ENCODE data around the gene DAZAP2.

Gene DAZAP2

GRCh38 chr12:51200806-51201205, 37.8 kb upstream of the DAZAP2 start:
- no peak overlapping the region for H2BK15ac ChIP-seq (ENCODE audit: low read length)
- no peak overlapping the region for H3K9ac ChIP-seq (ENCODE audit: low read depth, low read length, poor library complexity)
- no peak overlapping the region for H2AK5ac ChIP-seq (ENCODE audit: low read depth, low read length)
- H3K23ac ChIP-seq (ENCODE audit: low read depth, low read length, poor library complexity) = no peak overlapping the region
- H3K4me1 ChIP-seq (ENCODE audit: control insufficient read depth in 2 of 2, insufficient read depth in 1 of 2, low read depth in 1 of 2, low read length in 2 of 2) = peaks cover 0 to 3% of the 10 kb centered on the region in 2 donors
- no peak overlapping the region for H4K8ac ChIP-seq (ENCODE audit: low read depth, low read length)
- WGBS, 2 donors (ENCODE audit: extremely low coverage in 2 of 2, insufficient read length in 2 of 2, insufficient replicate concordance in 1 of 2) = no CpG with 5 or more reads among the region's 9 CpGs
- no peak overlapping the region for H3K27ac ChIP-seq (replicated peaks; ENCODE audit: low read length)
- no peak overlapping the region for H3K4me2 ChIP-seq (ENCODE audit: insufficient read depth, low read length, poor library complexity, severe bottlenecking)
- H4K91ac ChIP-seq (ENCODE audit: low read depth, low read length, poor library complexity) = no peak overlapping the region
- H2AFZ ChIP-seq (ENCODE audit: low read length) = no peak overlapping the region
- H3K4me3 ChIP-seq (ENCODE audit: low read length in 2 of 2) = no peak overlapping the region
- H3K27me3 ChIP-seq (ENCODE audit: control insufficient read depth in 3 of 3, insufficient read depth in 3 of 3, low read depth in 1 of 3, low read length in 3 of 3) = no peaks in the 10 kb centered on the region
- H2BK12ac ChIP-seq (ENCODE audit: low read length) = no peak overlapping the region
- DNase-seq (ENCODE audit: low spot score) = no peak
- no peak overlapping the region for H3K4ac ChIP-seq (ENCODE audit: low read length)
- peaks cover 0 to 2% of the 10 kb centered on the region in 2 donors for H3K9me3 ChIP-seq (replicated peaks in 1 of 2; ENCODE audit: control insufficient read depth in 2 of 2, insufficient read depth in 1 of 2, low read depth in 1 of 2, low read length in 2 of 2)
- H3K79me1 ChIP-seq (ENCODE audit: low read depth, low read length) = no peaks in the 10 kb centered on the region
- no peak overlapping the region for H2BK120ac ChIP-seq (ENCODE audit: low read depth, low read length)
- no peaks in the 10 kb centered on the region for H3K36me3 ChIP-seq (replicated peaks in 1 of 2; ENCODE audit: control insufficient read depth in 2 of 2, insufficient read depth in 2 of 2, low read length in 2 of 2)
- no peak overlapping the region for H3K18ac ChIP-seq (ENCODE audit: low read length)
- no peak overlapping the region for H3K14ac ChIP-seq (ENCODE audit: low read length)
- no peak overlapping the region for H2BK5ac ChIP-seq (ENCODE audit: low read length)

- H2AK5ac ChIP-seq (ENCODE audit: low read depth, low read length) = no peak overlapping the region
- H3K4me3 ChIP-seq (ENCODE audit: low read length in 2 of 2) = no peak overlapping the region
- WGBS, 2 donors (ENCODE audit: extremely low coverage in 2 of 2, insufficient read length in 2 of 2, insufficient replicate concordance in 1 of 2) = no CpG with 5 or more reads among the region's 5 CpGs
- no peak overlapping the region for H3K18ac ChIP-seq (ENCODE audit: low read length)
- no peak overlapping the region for H2AFZ ChIP-seq (ENCODE audit: low read length)
- no peaks in the 10 kb centered on the region for H3K79me1 ChIP-seq (ENCODE audit: low read depth, low read length)
- H3K4me2 ChIP-seq (ENCODE audit: insufficient read depth, low read length, poor library complexity, severe bottlenecking) = no peak overlapping the region
- no peak overlapping the region for H2BK15ac ChIP-seq (ENCODE audit: low read length)
- no peaks in the 10 kb centered on the region for H3K36me3 ChIP-seq (replicated peaks in 1 of 2; ENCODE audit: control insufficient read depth in 2 of 2, insufficient read depth in 2 of 2, low read length in 2 of 2)
- H4K8ac ChIP-seq (ENCODE audit: low read depth, low read length) = no peak overlapping the region
- H3K4me1 ChIP-seq (ENCODE audit: control insufficient read depth in 2 of 2, insufficient read depth in 1 of 2, low read depth in 1 of 2, low read length in 2 of 2) = peaks cover 0 to 3% of the 10 kb centered on the region in 2 donors
- H2BK12ac ChIP-seq (ENCODE audit: low read length) = no peak overlapping the region
- H3K9me3 ChIP-seq (replicated peaks in 1 of 2; ENCODE audit: control insufficient read depth in 2 of 2, insufficient read depth in 1 of 2, low read depth in 1 of 2, low read length in 2 of 2) = no peaks in the 10 kb centered on the region
- H2BK120ac ChIP-seq (ENCODE audit: low read depth, low read length) = no peak overlapping the region
- no peak for DNase-seq (ENCODE audit: low spot score)
- no peak overlapping the region for H3K27ac ChIP-seq (replicated peaks; ENCODE audit: low read length)
- no peak overlapping the region for H3K4ac ChIP-seq (ENCODE audit: low read length)
- H2BK5ac ChIP-seq (ENCODE audit: low read length) = no peak overlapping the region
- H3K23ac ChIP-seq (ENCODE audit: low read depth, low read length, poor library complexity) = no peak overlapping the region
- H3K14ac ChIP-seq (ENCODE audit: low read length) = no peak overlapping the region
- no peaks in the 10 kb centered on the region for H3K27me3 ChIP-seq (ENCODE audit: control insufficient read depth in 3 of 3, insufficient read depth in 3 of 3, low read depth in 1 of 3, low read length in 3 of 3)
- H4K91ac ChIP-seq (ENCODE audit: low read depth, low read length, poor library complexity) = no peak overlapping the region
- no peak overlapping the region for H3K9ac ChIP-seq (ENCODE audit: low read depth, low read length, poor library complexity)
These were observed 35.9 kb upstream of the DAZAP2 start for GRCh38 chr12:51202718-51203117.

- no CpG with 5 or more reads among the region's 6 CpGs for WGBS, 2 donors (ENCODE audit: extremely low coverage in 2 of 2, insufficient read length in 2 of 2, insufficient replicate concordance in 1 of 2)
- no peak overlapping the region for H3K4ac ChIP-seq (ENCODE audit: low read length)
- H2BK15ac ChIP-seq (ENCODE audit: low read length) = no peak overlapping the region
- H3K36me3 ChIP-seq (replicated peaks in 1 of 2; ENCODE audit: control insufficient read depth in 2 of 2, insufficient read depth in 2 of 2, low read length in 2 of 2) = no peaks in the 10 kb centered on the region
- no peak overlapping the region for H3K4me3 ChIP-seq (ENCODE audit: low read length in 2 of 2)
- no peak overlapping the region for H2AFZ ChIP-seq (ENCODE audit: low read length)
- no peak overlapping the region for H3K4me2 ChIP-seq (ENCODE audit: insufficient read depth, low read length, poor library complexity, severe bottlenecking)
- no peaks in the 10 kb centered on the region for H3K79me1 ChIP-seq (ENCODE audit: low read depth, low read length)
- no peaks in the 10 kb centered on the region for H3K9me3 ChIP-seq (replicated peaks in 1 of 2; ENCODE audit: control insufficient read depth in 2 of 2, insufficient read depth in 1 of 2, low read depth in 1 of 2, low read length in 2 of 2)
- H3K14ac ChIP-seq (ENCODE audit: low read length) = no peak overlapping the region
- H3K18ac ChIP-seq (ENCODE audit: low read length) = peak overlapping the region; percentile 51
- no peak overlapping the region for H3K27ac ChIP-seq (replicated peaks; ENCODE audit: low read length)
- H3K4me1 ChIP-seq (ENCODE audit: control insufficient read depth in 2 of 2, insufficient read depth in 1 of 2, low read depth in 1 of 2, low read length in 2 of 2) = no peaks in the 10 kb centered on the region
- H4K8ac ChIP-seq (ENCODE audit: low read depth, low read length) = no peak overlapping the region
- no peak overlapping the region for H4K91ac ChIP-seq (ENCODE audit: low read depth, low read length, poor library complexity)
- no peak overlapping the region for H3K9ac ChIP-seq (ENCODE audit: low read depth, low read length, poor library complexity)
- no peak overlapping the region for H2BK120ac ChIP-seq (ENCODE audit: low read depth, low read length)
- H2BK5ac ChIP-seq (ENCODE audit: low read length) = no peak overlapping the region
- H3K27me3 ChIP-seq (ENCODE audit: control insufficient read depth in 3 of 3, insufficient read depth in 3 of 3, low read depth in 1 of 3, low read length in 3 of 3) = no peaks in the 10 kb centered on the region
- no peak overlapping the region for H2AK5ac ChIP-seq (ENCODE audit: low read depth, low read length)
- H3K23ac ChIP-seq (ENCODE audit: low read depth, low read length, poor library complexity) = no peak overlapping the region
- DNase-seq (ENCODE audit: low spot score) = no peak
- no peak overlapping the region for H2BK12ac ChIP-seq (ENCODE audit: low read length)
These were observed 33.3 kb upstream of the DAZAP2 start for GRCh38 chr12:51205350-51205749.

- Histone ChIP-seq H2BK12ac (ENCODE audit: low read length) (no peak overlapping the region), H3K79me1 (ENCODE audit: low read depth, low read length) (no peaks in the 10 kb centered on the region), H3K4ac (ENCODE audit: low read length) (no peak overlapping the region), H3K23ac (ENCODE audit: low read depth, low read length, poor library complexity) (no peak overlapping the region), H2BK120ac (ENCODE audit: low read depth, low read length) (no peak overlapping the region), H2BK15ac (ENCODE audit: low read length) (no peak overlapping the region), H2BK5ac (ENCODE audit: low read length) (no peak overlapping the region), H2AFZ (ENCODE audit: low read length) (no peak overlapping the region), H3K4me3 (ENCODE audit: low read length in 2 of 2) (no peak overlapping the region), H3K4me2 (ENCODE audit: insufficient read depth, low read length, poor library complexity, severe bottlenecking) (no peak overlapping the region), H3K27ac (replicated peaks; ENCODE audit: low read length) (no peak overlapping the region), H3K9ac (ENCODE audit: low read depth, low read length, poor library complexity) (no peak overlapping the region), H3K4me1 (ENCODE audit: control insufficient read depth in 2 of 2, insufficient read depth in 1 of 2, low read depth in 1 of 2, low read length in 2 of 2) (no peaks in the 10 kb centered on the region), H3K9me3 (replicated peaks in 1 of 2; ENCODE audit: control insufficient read depth in 2 of 2, insufficient read depth in 1 of 2, low read depth in 1 of 2, low read length in 2 of 2) (no peaks in the 10 kb centered on the region), H4K8ac (ENCODE audit: low read depth, low read length) (no peak overlapping the region), H3K36me3 (replicated peaks in 1 of 2; ENCODE audit: control insufficient read depth in 2 of 2, insufficient read depth in 2 of 2, low read length in 2 of 2) (no peaks in the 10 kb centered on the region), H3K18ac (ENCODE audit: low read length) (no peak overlapping the region), H4K91ac (ENCODE audit: low read depth, low read length, poor library complexity) (no peak overlapping the region), H3K27me3 (ENCODE audit: control insufficient read depth in 3 of 3, insufficient read depth in 3 of 3, low read depth in 1 of 3, low read length in 3 of 3) (no peaks in the 10 kb centered on the region), H3K14ac (ENCODE audit: low read length) (no peak overlapping the region), H2AK5ac (ENCODE audit: low read depth, low read length) (no peak overlapping the region)
- DNase-seq (ENCODE audit: low spot score) = no peak
- no CpG with 5 or more reads among the region's 7 CpGs for WGBS, 2 donors (ENCODE audit: extremely low coverage in 2 of 2, insufficient read length in 2 of 2, insufficient replicate concordance in 1 of 2)
These were observed 30.5 kb upstream of the DAZAP2 start for GRCh38 chr12:51208016-51208660.

Measured in neuronal stem cell (in vitro differentiated cells).